CD4-positive, alpha-beta T cell (primary cell): ENCODE measurements around the gene SH3D19. TPM values are rescaled to one million over a fixed set of nuclear protein-coding genes. Genes with fewer than 3 reads are reported as not detected.

ENCODE experiments used
- ATAC-seq: fragments of 200-7000 bp; cut with Tn5 transposase; one replicate; pipeline ENCODE4 v1.10.0; 2022; ENCODE audit warnings: mild to moderate bottlenecking; ENCODE audit not compliant: poor library complexity
- CTCF ChIA-PET: fragments of 350-600 bp; sonication (Branson Sonifier 250); formaldehyde crosslinking; loops from one replicate; lab custom pipeline; 2021; ENCODE audit warnings: antibody characterized with exemption, inconsistent platforms; lab: Charles Lee
- POLR2A ChIA-PET: fragments of 350-600 bp; sonication (Branson Sonifier 250); formaldehyde crosslinking; loops from one replicate; lab custom pipeline; 2021; ENCODE audit warnings: antibody characterized with exemption, inconsistent platforms; lab: Charles Lee
- DNase-seq, 14 experiments: peaks; one replicate each; pipeline ENCODE4 v3.0.0-alpha.2; 2013 to 2020; ENCODE audit warnings: mixed read lengths in 2 of 14
- H3K27ac ChIP-seq, 2 donors: one replicate each; pipeline versions ENCODE4 v1.5.1 to v1.7.0; 2013; ENCODE audit warnings: low read length in 2 of 2, low read depth in 1 of 2, mild to moderate bottlenecking in 1 of 2
- H3K27me3 ChIP-seq, 2 experiments: 1 replicate in 1 of 2; 2 replicates in 1 of 2; pipeline versions ENCODE4 v1.6.1 to v1.7.0; 2013; ENCODE audit warnings: low read length in 2 of 2, control low read depth in 1 of 2, mild to moderate bottlenecking in 1 of 2, moderate library complexity in 1 of 2; ENCODE audit not compliant: insufficient read depth in 2 of 2, control insufficient read depth in 1 of 2
- H3K36me3 ChIP-seq: one replicate; pipeline ENCODE4 v1.6.1; 2013; ENCODE audit warnings: low read length, control low read depth; ENCODE audit not compliant: insufficient read depth
- H3K4me1 ChIP-seq: one replicate; pipeline ENCODE4 v1.6.1; 2013; ENCODE audit warnings: low read length, control low read depth; ENCODE audit not compliant: insufficient read depth
- H3K4me3 ChIP-seq: one replicate; pipeline ENCODE4 v1.5.1; 2013; ENCODE audit warnings: mild to moderate bottlenecking, low read length, moderate library complexity
- H3K9me3 ChIP-seq, 2 experiments: 1 replicate in 1 of 2; 2 replicates in 1 of 2; pipeline versions ENCODE4 v1.6.1 to v1.7.0; 2013; ENCODE audit warnings: low read length in 2 of 2, mild to moderate bottlenecking in 2 of 2, control low read depth in 1 of 2, moderate library complexity in 1 of 2; ENCODE audit not compliant: control insufficient read depth in 1 of 2, insufficient read depth in 1 of 2
- H3K27ac Mint-ChIP-seq: one replicate; pipeline ENCODE4 v1.8.0; 2020; ENCODE audit warnings: mixed read lengths
- H3K27me3 Mint-ChIP-seq: one replicate; pipeline ENCODE4 v1.8.0; 2021; ENCODE audit warnings: mixed read lengths
- H3K36me3 Mint-ChIP-seq: one replicate; pipeline ENCODE4 v1.8.0; 2021; ENCODE audit warnings: low read depth, mixed read lengths
- H3K4me1 Mint-ChIP-seq: one replicate; pipeline ENCODE4 v1.8.0; 2021; ENCODE audit warnings: low read depth, mixed read lengths
- H3K4me3 Mint-ChIP-seq: one replicate; pipeline ENCODE4 v1.8.0; 2020; ENCODE audit warnings: mild to moderate bottlenecking, mixed read lengths
- H3K9me3 Mint-ChIP-seq: one replicate; pipeline ENCODE4 v1.8.0; 2020; ENCODE audit warnings: mixed read lengths
- intact Hi-C, 2 experiments: fragments of 100-400 bp; cut with DNase I in 1 of 2; cut with micrococcal nuclease in 1 of 2; formaldehyde crosslinking; loops; one replicate each; pipeline versions ENCODE4 v1.15.1 to v1.9.0; 2023 to 2025; cut with DNase I, micrococcal nuclease
- total RNA-seq, 174 experiments: library from RNA in 2 of 174; stranded (reverse) in 2 of 174; gene quantifications; one replicate each; pipeline ENCODE4 v1.2.3 and lab custom pipeline; 2021 to 2026
- TF ChIP-seq, protein P1 (sequence below): fragments of 200-600 bp; IDR thresholded peaks from one replicate; pipeline ENCODE4 v1.8.0; 2022; ENCODE audit warnings: antibody characterized with exemption, mild to moderate bottlenecking

Gene SH3D19
- total RNA-seq, 2 experiments from 2014 or later = 0.27 TPM; not detected in 1

- no peak overlapping the region for H3K27ac Mint-ChIP-seq
- no peak overlapping the region for H3K4me3 Mint-ChIP-seq
- Histone ChIP-seq H3K9me3 (no peaks in the 10 kb centered on the region), H3K36me3 (no peaks in the 10 kb centered on the region), H3K4me1 (peaks cover 2% of the 10 kb centered on the region), H3K27me3 (no peaks in the 10 kb centered on the region), H3K4me3 (no peak overlapping the region), H3K27ac (no peak overlapping the region)
- H3K4me1 Mint-ChIP-seq = no peaks in the 10 kb centered on the region
- H3K36me3 Mint-ChIP-seq = no peaks in the 10 kb centered on the region
- TF ChIP-seq, protein P1, sequence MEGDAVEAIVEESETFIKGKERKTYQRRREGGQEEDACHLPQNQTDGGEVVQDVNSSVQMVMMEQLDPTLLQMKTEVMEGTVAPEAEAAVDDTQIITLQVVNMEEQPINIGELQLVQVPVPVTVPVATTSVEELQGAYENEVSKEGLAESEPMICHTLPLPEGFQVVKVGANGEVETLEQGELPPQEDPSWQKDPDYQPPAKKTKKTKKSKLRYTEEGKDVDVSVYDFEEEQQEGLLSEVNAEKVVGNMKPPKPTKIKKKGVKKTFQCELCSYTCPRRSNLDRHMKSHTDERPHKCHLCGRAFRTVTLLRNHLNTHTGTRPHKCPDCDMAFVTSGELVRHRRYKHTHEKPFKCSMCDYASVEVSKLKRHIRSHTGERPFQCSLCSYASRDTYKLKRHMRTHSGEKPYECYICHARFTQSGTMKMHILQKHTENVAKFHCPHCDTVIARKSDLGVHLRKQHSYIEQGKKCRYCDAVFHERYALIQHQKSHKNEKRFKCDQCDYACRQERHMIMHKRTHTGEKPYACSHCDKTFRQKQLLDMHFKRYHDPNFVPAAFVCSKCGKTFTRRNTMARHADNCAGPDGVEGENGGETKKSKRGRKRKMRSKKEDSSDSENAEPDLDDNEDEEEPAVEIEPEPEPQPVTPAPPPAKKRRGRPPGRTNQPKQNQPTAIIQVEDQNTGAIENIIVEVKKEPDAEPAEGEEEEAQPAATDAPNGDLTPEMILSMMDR = no peak
- POLR2A ChIA-PET = no interaction called here
- DNase-seq (no peak), ATAC-seq (no peak)
- no peaks in the 10 kb centered on the region for H3K9me3 Mint-ChIP-seq
- intact Hi-C loops = no loop called here
- H3K27me3 Mint-ChIP-seq = no peaks in the 10 kb centered on the region
- CTCF ChIA-PET = no interaction called here
Observed at GRCh38 chr4:151093203-151093602, 232.2 kb downstream of the SH3D19 start.

- H3K27ac Mint-ChIP-seq = no peak overlapping the region
- Histone ChIP-seq H3K4me3 (no peak overlapping the region), H3K27me3 (no peaks in the 10 kb centered on the region), H3K4me1 (no peaks in the 10 kb centered on the region), H3K36me3 (no peaks in the 10 kb centered on the region), H3K9me3 (no peaks in the 10 kb centered on the region), H3K27ac (no peak overlapping the region)
- H3K4me1 Mint-ChIP-seq = no peaks in the 10 kb centered on the region
- H3K9me3 Mint-ChIP-seq = no peaks in the 10 kb centered on the region
- ChIA-PET POLR2A (no interaction called here), CTCF (no interaction called here)
- no peaks in the 10 kb centered on the region for H3K36me3 Mint-ChIP-seq
- H3K27me3 Mint-ChIP-seq = no peaks in the 10 kb centered on the region
- DNase-seq (no peak), ATAC-seq (no peak)
- H3K4me3 Mint-ChIP-seq = no peak overlapping the region
- TF ChIP-seq, protein P1 = no peak
- intact Hi-C loops = no loop called here
Observed at GRCh38 chr4:151092488-151092887, 232.9 kb downstream of the SH3D19 start.

DNA sequence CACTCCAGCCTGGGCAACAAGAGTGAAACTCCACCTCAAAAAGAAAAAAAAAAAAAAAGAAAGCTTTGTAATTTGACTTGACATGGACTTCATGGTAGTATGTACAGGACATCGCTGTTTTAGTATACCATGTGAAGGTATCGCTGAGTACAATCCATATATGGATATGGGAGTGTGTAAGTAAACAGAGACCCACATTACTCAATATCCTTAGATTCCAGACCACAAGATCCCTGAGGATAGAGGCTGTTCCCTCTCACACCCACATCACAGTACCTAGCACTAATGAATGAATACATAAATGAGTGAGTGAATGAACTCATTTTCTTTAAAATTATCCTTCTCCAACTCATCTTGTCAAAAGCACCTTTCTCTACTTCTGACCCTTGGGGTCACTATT lies 234.4 kb downstream of the SH3D19 start:
- ChIA-PET CTCF (no interaction called here), POLR2A (interaction anchor here (1.6 kb wide), 1 partner anchor 8 kb away, joined by 7 read pairs; the partner anchor contains the start of gene RPS3A)
- TF ChIP-seq, protein P1 = no peak
- no peak overlapping the region for H3K4me3 Mint-ChIP-seq
- no peak for ATAC-seq
- H3K9me3 Mint-ChIP-seq = no peaks in the 10 kb centered on the region
- H3K27me3 Mint-ChIP-seq = no peaks in the 10 kb centered on the region
- H3K36me3 ChIP-seq = no peaks in the 10 kb centered on the region
- H3K9me3 ChIP-seq = no peaks in the 10 kb centered on the region
- intact Hi-C loops = no loop called here
- DNase-seq = no peak
- H3K27me3 ChIP-seq = no peaks in the 10 kb centered on the region
- no peak overlapping the region for H3K27ac Mint-ChIP-seq
- H3K36me3 Mint-ChIP-seq = no peaks in the 10 kb centered on the region
- no peaks in the 10 kb centered on the region for H3K4me1 ChIP-seq
- no peak overlapping the region for H3K4me3 ChIP-seq
- H3K4me1 Mint-ChIP-seq = no peaks in the 10 kb centered on the region
- H3K27ac ChIP-seq = no peak overlapping the region
